HG03520 (cell line): ENCODE results near the gene AP4E1.
"Not testable (repeated sequence)": the region's sequence is repeated elsewhere in the genome, so short reads cannot be mapped to it uniquely, and the experiment has no call there.

Source experiments
- ATAC-seq: cut with Tn5 transposase; IDR thresholded peaks from one replicate; pipeline ENCODE4 v1.9.1; 2021; ENCODE audit warnings: mild to moderate bottlenecking, moderate library complexity; ENCODE audit not compliant: unreplicated experiment

The AP4E1 gene

DNA sequence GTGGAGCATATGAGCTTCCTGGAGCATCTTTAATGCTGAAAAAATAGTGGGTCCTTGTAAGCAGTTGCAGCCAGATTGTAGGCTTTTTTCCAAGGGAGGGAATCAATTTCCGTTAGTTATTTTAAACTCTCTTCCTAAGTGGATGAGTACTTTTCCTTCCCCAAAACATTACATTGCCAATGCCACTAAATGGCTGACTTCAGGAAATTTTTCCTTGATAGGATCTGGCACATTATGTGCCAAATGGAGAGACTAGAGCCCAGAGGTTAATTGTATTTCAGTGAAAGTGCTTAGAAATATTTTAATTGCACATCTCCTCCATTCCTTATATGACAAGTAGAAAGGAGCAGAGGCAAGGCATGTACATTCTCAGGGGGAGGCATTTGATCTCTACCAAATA lies 102.7 kb downstream of the AP4E1 start:
- no peak for ATAC-seq

DNA sequence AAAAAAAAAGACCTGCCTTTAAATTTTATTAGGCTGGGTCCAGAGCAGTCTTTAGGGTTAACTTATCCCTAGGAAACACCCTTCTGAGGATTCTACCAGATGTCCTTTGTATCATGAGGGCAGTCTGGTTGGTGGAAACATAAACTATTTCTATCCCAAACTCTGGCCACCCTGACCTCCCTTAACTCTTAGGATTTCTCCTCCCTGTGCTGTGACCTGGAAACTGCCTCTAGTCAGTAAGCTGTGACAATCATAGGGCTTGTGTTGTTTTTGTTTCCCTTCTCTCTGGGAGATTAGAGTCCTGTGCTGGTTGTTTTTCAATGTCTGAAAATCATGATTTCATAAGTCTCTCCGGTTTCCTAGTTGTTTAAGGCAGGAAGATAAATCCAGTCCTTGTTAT lies 108.1 kb downstream of the AP4E1 start:
- no peak for ATAC-seq

DNA sequence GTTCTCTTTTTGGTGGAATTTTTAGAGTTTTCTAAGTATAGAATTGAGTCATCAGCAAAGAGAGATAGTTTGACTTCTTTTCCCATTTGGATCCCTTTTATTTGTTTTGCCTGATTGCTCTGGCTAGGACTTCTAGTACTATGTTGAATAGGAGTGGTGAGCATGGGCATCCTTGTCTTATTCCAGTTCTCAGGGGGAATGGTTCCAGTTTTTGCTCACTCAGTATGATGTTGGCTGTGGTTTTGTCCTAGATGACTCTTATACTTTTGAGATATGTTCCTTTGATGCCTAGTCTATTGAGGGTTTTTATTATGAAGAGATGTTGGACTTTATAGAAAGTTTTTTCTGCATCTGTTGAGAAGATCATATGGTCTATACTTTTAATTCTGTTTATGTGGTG lies 113.7 kb downstream of the AP4E1 start:
- no peak for ATAC-seq

DNA sequence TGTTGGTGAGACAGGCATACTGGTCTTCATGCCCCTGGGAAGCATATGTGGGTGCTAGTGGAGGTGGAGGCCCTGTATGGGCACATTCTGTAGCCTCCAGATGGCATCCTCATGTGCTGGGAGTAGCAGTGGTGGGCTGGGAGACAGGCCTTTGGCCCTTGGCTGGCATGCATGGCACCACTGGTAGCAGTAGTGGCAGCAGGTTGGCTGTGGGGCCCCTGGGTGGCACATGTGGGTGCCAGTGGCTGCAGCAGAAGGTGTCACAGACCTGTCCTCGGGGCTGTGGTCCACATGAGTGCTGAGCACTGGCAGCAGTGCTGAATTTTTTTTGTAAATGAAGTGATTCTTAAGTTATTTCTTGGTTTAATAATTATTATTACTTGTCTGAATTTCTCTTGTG lies 115.0 kb downstream of the AP4E1 start:
- no peak for ATAC-seq

DNA sequence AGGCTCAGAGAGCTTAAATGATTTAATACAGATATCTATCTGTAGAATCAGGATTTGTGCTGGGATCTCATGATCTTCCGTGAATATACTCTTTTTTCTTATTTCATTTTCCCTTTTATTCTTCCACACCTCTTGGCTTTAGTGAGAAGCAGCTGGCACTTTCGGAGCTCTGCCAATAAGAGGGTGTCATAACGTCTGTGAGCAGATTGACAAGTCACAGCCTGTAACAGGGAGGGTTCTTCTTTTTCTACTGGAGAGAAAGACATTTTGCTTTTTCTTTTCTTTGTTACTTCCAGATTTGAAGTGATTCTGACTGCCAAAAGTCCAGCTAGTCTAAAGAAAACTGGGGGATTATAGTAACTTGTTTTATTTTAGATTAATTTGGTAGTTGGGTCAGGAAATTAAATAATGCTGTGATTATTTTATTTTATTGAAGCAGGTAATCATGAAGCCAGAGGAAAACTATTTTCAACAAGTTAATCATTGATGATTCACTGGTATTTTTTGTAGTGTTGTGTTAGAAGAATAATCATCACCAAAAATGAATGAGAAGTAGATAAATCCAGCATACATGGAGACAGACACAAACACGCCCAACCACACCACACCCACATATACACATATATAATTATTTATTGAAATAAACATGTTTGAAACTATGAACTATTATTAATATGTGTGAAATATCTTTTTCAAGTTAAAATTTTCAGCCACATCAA lies 116.4 kb downstream of the AP4E1 start:
- ATAC-seq: no peak

DNA sequence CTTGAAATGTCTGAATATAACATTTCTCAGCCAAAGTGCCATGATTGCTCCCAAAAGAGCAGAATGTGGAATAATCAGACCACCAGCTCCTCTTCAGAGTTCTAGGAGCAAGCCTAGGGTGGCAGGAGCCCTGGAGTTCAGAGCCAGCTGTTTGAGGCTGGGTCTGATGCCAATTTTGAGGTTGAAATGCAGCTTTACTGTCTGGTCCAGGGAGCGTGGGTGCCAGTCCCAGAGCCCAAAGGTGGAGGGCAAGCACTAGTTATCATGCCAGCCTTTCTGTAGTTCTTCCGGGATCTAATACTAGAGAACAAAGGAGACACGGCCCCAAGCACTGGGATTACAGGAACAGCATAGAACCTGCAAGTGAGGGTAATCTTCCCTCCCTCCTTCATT lies 117.0 kb downstream of the AP4E1 start:
- no peak for ATAC-seq

DNA sequence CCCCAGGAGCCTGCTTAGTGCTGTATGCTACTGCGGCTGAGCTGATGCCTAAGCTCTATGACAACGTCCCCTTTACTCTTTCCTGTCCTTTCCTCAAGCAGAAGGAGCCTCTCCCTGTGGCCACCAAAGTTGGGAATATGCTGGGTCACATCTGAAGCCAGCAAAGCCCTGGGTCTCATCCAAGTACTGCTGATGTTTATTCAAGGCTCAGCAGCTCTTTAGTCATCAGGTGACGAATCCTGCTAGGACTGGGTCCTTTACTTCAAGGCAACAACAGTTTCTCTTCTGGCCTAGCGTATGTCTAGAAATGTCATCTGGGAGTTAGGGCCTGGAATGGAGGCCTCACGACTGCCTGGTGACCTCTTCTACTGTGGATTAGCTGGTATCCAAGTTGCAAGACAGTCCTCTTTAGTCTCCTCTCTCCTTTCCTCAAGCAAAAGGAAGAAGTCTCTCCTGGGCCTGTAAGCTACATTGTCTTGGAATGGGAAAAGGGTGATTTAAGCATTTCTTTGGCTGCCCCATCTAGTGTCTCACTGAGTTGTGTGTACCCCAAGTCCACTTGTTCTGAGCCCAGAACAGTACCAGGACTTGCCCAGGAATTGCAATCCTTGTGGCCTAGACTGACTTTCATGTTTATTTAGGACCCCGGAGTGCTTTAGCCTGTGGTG lies 122.3 kb downstream of the AP4E1 start:
- ATAC-seq: no peak

DNA sequence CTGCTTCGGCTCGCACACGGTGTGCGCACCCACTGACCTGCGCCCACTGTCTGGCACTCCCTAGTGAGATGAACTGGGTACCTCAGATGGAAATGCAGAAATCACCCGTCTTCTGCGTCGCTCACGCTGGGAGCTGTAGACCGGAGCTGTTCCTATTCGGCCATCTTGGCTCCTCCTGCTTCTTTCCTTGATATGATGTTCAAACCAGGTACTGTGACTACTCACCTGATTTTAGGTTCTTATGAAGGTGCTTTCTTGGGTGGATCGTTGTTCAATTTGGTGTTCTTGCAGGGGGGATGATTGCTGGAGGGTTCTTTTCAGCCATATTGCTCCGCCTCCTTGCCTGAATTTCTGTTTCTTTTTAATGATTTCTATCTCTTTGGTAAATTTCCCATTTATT lies 129.0 kb downstream of the AP4E1 start:
- not testable (repeated sequence) for ATAC-seq

DNA sequence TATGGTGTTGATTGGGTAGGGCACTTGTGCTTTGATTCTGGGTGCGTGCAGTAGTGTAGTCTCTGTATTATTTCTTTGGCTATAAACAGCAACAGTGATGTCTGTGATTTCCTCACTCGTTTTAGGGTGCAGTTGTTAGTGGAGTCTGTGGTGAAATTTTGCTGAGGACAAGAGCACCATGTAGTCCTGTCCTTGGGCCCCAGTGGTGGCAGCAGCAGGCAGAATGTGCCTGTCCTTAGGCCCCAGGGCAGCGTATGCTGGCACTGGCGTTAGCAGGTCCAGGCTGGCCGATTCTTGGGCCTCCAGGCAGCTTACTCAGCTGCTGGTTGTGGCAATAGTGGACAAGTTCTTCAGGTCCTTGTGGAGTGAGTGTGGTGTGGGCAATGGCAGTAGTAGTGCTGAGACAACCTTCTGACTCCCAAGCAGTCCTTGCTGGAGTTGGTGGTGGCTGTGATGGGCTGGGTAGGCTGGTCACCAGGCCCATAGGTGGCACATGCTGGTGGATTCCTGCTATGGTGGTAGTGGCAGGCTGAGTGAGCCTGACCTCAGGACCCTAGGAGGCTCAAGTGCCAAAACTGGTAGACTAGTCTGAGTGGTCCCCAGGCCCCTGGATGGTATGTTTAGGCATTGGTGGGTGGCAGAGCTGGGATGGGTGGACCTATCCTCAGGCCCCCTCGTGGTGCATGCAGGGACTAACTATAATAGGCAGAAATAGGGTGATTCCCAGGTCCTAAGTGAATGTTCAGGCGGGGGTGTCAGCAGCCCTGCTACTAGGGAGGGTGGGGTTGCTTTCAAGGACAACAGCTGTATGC lies 129.9 kb downstream of the AP4E1 start:
- ATAC-seq: no peak

DNA sequence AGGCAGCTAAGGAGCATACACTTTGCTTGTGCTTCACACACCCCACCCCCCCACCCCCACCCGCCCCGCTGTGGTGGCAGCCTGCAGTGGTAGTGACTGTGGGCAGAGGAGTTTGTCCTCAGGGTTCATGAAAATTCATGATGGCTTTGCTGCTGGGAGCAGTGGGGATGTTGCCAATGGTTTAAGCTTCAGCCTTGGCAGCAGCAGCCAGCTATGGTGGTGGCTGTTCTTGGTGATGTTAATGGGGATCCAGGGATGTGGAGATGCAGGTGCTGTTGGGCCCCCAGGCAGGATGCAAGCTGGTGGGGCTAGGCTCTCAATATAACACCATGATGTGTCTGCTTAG lies 130.5 kb downstream of the AP4E1 start:
- ATAC-seq: no peak

DNA sequence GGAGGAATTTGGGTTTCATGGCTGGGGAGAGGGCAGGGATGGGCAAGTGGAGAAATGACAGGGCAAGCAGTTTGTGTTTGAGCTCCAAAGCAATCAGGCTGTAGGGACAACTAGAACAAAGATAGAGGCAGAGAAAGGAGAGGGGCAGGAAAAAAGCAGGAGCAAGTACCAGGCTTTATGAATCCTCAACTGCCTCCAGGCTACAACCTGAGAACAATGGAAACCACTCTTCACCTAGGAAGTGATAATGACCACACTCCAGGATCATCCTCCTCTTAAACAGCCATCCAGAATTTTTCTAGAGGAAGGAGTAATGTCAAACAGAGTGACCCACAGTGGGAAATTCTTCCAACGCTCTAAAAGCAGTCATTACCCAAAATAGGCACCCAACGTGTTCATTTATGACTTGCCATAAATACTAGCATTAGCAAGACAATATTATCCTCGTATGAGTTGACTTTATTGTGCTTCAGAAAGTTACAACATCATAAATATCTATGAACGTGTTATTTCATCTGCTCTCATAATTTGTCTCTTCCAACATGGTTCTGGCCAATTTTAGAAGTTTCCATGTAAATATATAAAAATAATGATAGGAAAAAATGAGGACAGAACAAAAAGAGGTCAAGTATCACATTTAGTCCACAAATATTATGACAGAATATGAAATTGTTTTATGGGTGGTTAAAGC lies 135.7 kb downstream of the AP4E1 start:
- ATAC-seq: no peak

DNA sequence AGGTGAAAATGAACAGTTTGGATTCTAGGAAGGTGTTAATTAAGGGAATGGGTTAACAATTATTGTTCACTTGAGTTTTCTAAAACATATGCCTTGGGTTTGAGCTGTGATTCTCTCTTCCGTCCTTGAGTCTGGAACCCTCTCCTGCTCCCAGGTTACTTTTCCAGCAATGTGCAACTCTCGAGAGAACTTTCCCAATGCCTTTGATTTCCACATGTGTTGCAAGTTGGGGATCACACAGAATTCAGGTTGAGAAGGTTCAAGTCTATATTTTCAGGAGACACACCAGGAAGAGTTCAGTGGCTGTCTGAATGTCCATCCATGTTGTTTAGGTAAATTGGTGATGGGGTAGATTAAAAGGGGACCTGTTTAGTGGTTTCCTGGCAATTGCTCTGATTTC lies 137.5 kb downstream of the AP4E1 start:
- no peak for ATAC-seq

DNA sequence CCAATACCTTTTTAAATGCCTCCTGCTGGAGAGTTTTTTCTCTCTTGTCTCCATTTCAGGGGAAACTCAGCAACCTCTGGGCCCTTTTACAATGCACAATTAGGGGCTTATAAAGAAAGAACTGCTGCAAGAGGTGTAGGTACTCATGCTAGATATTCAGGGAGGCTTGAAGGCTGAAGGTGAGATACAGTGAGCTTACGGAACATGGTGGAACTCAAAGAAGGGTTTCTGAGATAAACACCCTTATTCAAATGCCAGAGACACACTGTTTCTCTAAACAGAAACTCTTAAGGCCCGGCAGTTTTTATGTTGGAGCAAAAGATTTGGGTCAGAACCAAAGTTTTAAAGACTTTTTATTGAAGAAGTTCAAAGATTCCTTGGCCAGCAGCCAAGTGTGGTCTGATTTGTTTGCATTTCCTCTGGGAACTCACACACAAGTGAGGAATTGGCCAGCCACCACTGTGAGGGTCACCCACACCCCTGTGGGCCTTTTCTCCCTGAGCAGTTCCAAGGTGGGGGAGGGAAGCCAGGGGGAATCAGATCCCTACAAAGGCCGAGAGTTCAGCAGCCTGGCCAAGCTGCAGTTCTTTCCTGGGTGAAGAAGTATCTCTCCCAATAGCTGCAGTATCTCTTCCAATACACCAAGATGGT lies 138.4 kb downstream of the AP4E1 start:
- ATAC-seq: no peak

DNA sequence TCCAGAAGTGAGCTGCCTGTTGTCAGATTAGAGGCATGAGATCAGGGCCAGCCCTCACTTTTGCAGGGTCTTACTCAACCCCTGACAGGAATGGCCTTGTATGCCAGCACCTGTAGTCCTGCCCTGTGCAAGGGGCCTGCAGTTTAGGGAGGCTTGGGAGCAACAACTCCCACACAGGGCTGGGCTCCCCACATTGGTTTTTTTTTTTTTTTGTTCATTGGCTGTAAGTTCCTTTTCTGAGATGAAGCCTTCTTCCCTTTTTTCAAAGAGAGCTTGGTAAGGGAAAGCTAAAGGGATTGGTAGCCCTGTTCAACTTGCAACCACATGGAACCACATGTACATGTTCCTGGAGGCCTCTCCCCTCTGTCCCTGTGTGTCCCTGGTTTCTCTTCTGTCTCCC lies 139.8 kb downstream of the AP4E1 start:
- ATAC-seq: no peak

DNA sequence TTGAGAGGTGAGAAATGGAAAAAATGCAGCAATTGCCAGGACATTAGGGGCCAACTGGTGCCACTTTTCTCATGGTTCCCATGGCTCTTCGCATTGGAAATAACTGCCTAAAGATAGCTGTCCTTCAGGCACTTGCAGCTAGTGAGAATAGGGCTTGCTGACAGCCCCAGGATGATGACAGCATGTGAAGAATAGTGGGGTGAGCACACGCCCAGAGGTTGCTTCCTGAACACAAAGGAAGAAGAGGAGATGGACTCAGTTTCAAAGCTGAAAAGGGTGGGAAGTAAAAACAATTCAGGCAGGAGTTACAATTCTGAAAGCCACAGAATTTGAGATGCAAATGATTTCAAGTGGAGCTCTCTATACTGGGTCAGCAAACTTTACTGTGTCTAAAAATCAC lies 140.6 kb downstream of the AP4E1 start:
- no peak for ATAC-seq

DNA sequence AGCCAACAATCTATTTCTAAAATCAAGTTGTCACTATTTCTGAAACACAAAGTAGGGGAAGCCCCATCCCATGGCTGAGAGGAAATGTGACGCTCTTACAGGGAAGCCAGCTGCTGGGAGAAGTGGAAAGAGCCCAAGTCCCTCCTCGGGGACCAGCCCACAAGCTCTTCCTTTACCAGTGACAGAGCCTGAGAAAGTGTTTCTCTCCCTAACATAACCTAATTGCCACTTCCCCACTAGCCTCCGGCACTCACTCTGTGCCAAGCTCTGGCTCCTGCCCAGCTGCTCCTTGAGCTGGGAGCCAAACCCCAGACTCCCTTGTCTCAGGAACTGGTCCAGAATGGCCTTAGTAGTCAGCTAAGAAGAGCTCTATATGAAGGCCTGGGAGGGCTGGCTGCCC lies 143.3 kb downstream of the AP4E1 start:
- no peak for ATAC-seq

DNA sequence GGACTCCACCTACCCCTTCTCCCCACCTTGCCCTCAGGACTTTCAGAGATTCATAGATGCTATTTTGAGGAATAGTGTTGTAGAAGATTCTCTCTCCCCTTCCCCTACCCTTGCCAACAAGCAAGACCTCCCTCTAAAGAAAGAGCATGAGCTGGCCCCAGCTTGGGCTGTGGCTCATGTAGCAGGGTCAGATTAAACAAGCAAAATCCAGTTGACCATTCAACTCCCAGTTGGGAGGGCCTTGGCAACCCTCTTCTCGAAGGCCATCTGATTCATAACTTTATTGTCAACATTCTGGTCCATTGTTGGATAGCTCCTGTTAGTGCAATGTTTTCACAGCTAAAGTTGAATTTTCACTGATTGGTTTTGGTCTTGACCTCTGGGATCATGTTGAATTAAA lies 145.1 kb downstream of the AP4E1 start:
- ATAC-seq: no peak

DNA sequence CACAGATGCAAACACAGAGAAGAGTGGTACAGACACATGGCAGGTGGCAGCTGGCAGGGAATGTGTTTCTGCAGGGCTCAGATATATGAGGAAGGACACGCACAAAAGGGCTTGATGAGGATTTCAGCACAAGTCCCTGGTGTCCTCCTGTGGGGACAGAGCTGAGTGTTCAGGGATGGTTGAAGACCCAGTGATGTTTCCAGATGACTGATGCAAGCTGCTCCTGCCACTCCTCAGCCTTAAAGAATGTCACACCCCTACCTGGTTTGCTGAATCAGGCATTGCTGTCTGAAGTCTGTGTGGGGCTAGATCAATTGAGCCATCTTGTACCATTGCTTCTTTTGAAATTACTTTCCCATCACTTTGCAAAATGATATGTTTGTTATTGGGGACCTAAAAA lies 146.1 kb downstream of the AP4E1 start:
- no peak for ATAC-seq
